ENCODE results near the gene RASSF4. TPM values are rescaled to one million over a fixed set of nuclear protein-coding genes. Genes with fewer than 3 reads are reported as not detected.

The RASSF4 gene
- total and polyA plus RNA-seq, 2 donors from 2014 or later: 76.4 to 83.1 TPM

GRCh38 chr10:44978213-44978569 is 18.6 kb downstream of the RASSF4 start:
- Histone ChIP-seq H3K27me3 (ENCODE audit: control insufficient read depth, insufficient read depth, low read length) (no peaks in the 10 kb centered on the region), H3K4me1 (ENCODE audit: control insufficient read depth in 2 of 3, insufficient read depth in 2 of 3, low read depth in 1 of 3, low read length in 3 of 3) (peaks cover 0 to 56% (median 44%) of the 10 kb centered on the region in 3 donors), H3K9ac (ENCODE audit: low read length in 3 of 3) (peak overlapping the region; percentile 13 to 99 (median 86)), H3K4me3 (ENCODE audit: low read length in 3 of 3) (peak overlapping the region; percentile 44 to 94 (median 90)), H3K27ac (ENCODE audit: low read depth in 2 of 2, low read length in 2 of 2) (peak overlapping the region; percentile 97 to 98), H3K36me3 (ENCODE audit: control insufficient read depth in 2 of 3, insufficient read depth in 3 of 3, low read length in 3 of 3) (peaks cover 0 to 30% (median 2%) of the 10 kb centered on the region in 3 donors), H3K9me3 (ENCODE audit: control insufficient read depth in 2 of 3, insufficient read depth in 1 of 3, low read length in 3 of 3) (no peaks in the 10 kb centered on the region)
- intact Hi-C loops (cut with DNase I): no loop called here
- TF ChIP-seq, protein P1, sequence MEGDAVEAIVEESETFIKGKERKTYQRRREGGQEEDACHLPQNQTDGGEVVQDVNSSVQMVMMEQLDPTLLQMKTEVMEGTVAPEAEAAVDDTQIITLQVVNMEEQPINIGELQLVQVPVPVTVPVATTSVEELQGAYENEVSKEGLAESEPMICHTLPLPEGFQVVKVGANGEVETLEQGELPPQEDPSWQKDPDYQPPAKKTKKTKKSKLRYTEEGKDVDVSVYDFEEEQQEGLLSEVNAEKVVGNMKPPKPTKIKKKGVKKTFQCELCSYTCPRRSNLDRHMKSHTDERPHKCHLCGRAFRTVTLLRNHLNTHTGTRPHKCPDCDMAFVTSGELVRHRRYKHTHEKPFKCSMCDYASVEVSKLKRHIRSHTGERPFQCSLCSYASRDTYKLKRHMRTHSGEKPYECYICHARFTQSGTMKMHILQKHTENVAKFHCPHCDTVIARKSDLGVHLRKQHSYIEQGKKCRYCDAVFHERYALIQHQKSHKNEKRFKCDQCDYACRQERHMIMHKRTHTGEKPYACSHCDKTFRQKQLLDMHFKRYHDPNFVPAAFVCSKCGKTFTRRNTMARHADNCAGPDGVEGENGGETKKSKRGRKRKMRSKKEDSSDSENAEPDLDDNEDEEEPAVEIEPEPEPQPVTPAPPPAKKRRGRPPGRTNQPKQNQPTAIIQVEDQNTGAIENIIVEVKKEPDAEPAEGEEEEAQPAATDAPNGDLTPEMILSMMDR (IDR thresholded peaks at IDR 0.05; ENCODE audit: borderline replicate concordance, extremely low read depth, insufficient read depth): no peak
- FAIRE-seq (no peak), DNase-seq (no peak)

GRCh38 chr10:44978570-44979280 is 19.1 kb downstream of the RASSF4 start, which contains the start of gene DEPP1:
Gene DEPP1 (minus strand): TSS chr10:44978809. CDS start chr10:44978030, 779 bp downstream.
- intact Hi-C loops (cut with DNase I): no loop called here
- Histone ChIP-seq H3K27ac (ENCODE audit: low read depth in 2 of 2, low read length in 2 of 2) (peak within 1 kb of the TSS; percentile 97 to 98), H3K4me1 (ENCODE audit: control insufficient read depth in 2 of 3, insufficient read depth in 2 of 3, low read depth in 1 of 3, low read length in 3 of 3) (peaks cover 0 to 53% (median 44%) of the 10 kb centered on the region in 3 donors), H3K9me3 (ENCODE audit: control insufficient read depth in 2 of 3, insufficient read depth in 1 of 3, low read length in 3 of 3) (no peaks in the 10 kb centered on the region), H3K36me3 (ENCODE audit: control insufficient read depth in 2 of 3, insufficient read depth in 3 of 3, low read length in 3 of 3) (peaks cover 0 to 34% (median 2%) of the 10 kb centered on the region in 3 donors), H3K9ac (ENCODE audit: low read length in 3 of 3) (peak within 1 kb of the TSS; percentile 13 to 99 (median 86)), H3K4me3 (ENCODE audit: low read length in 3 of 3) (peak within 1 kb of the TSS; percentile 44 to 94 (median 90)), H3K27me3 (ENCODE audit: control insufficient read depth, insufficient read depth, low read length) (no peaks in the 10 kb centered on the region)
- TF ChIP-seq, protein P1 (IDR thresholded peaks at IDR 0.05; ENCODE audit: borderline replicate concordance, extremely low read depth, insufficient read depth): no peak
- peak; percentile 86 for FAIRE-seq
- DNase-seq: peak; percentile 97 to 98 (median 98)

- peak overlapping the region in 2 of 3 donors; percentile 12 to 47 for H3K9ac ChIP-seq (ENCODE audit: low read length in 3 of 3)
- H3K27ac ChIP-seq (ENCODE audit: low read depth in 2 of 2, low read length in 2 of 2): peak overlapping the region; percentile 97 to 98
- no peaks in the 10 kb centered on the region for H3K27me3 ChIP-seq (ENCODE audit: control insufficient read depth, insufficient read depth, low read length)
- DNase-seq (peak in 1 of 5 donors; percentile 57), FAIRE-seq (no peak)
- TF ChIP-seq, protein P1 (IDR thresholded peaks at IDR 0.05; ENCODE audit: borderline replicate concordance, extremely low read depth, insufficient read depth): no peak
- H3K4me3 ChIP-seq (ENCODE audit: low read length in 3 of 3): peak overlapping the region in 1 of 3 donors; percentile 94
- intact Hi-C loops (cut with DNase I): no loop called here
- no peaks in the 10 kb centered on the region for H3K9me3 ChIP-seq (ENCODE audit: control insufficient read depth in 2 of 3, insufficient read depth in 1 of 3, low read length in 3 of 3)
- H3K4me1 ChIP-seq (ENCODE audit: control insufficient read depth in 2 of 3, insufficient read depth in 2 of 3, low read depth in 1 of 3, low read length in 3 of 3): peaks cover 0 to 51% (median 42%) of the 10 kb centered on the region in 3 donors
- peaks cover 0 to 34% (median 4%) of the 10 kb centered on the region in 3 donors for H3K36me3 ChIP-seq (ENCODE audit: control insufficient read depth in 2 of 3, insufficient read depth in 3 of 3, low read length in 3 of 3)
These were observed 19.9 kb downstream of the RASSF4 start for GRCh38 chr10:44979281-44980191.

Measured in kidney (tissue), 14 donors.